HG02938 (cell line): ENCODE measurements around the gene DLEC1.
"Not testable (repeated sequence)": the region's sequence is repeated elsewhere in the genome, so short reads cannot be mapped to it uniquely, and the experiment has no call there.

Experiments used
- ATAC-seq: cut with Tn5 transposase; IDR thresholded peaks from one replicate; pipeline ENCODE4 v1.9.1; 2021; ENCODE audit warnings: mild to moderate bottlenecking, moderate library complexity; ENCODE audit not compliant: unreplicated experiment

The DLEC1 gene

GRCh38 chr3:38018296-38019266, 20.4 kb upstream of the DLEC1 start:
- no peak for ATAC-seq

GRCh38 chr3:38019658-38020341, 19.2 kb upstream of the DLEC1 start:
- no peak for ATAC-seq

- ATAC-seq: no peak
These were observed 18.7 kb upstream of the DLEC1 start for GRCh38 chr3:38020342-38020726.

GRCh38 chr3:38021196-38021595, 17.8 kb upstream of the DLEC1 start:
- ATAC-seq: no peak

GRCh38 chr3:38022301-38022700, 16.7 kb upstream of the DLEC1 start:
- no peak for ATAC-seq

- no peak for ATAC-seq
These were observed 15.9 kb upstream of the DLEC1 start for GRCh38 chr3:38022896-38023709.

- no peak for ATAC-seq
These were observed 12.2 kb upstream of the DLEC1 start for GRCh38 chr3:38026856-38027255.

- no peak for ATAC-seq
These were observed 11.2 kb upstream of the DLEC1 start for GRCh38 chr3:38027466-38028465.

GRCh38 chr3:38028621-38029361, 10.2 kb upstream of the DLEC1 start:
- no peak for ATAC-seq

GRCh38 chr3:38029400-38030125, 9.4 kb upstream of the DLEC1 start, which contains the start of gene PLCD1:
Gene PLCD1 (minus strand): TSS chr3:38029642. CDS start chr3:38029539, 103 bp downstream.
- no peak for ATAC-seq

- no peak for ATAC-seq
These were observed 8.6 kb upstream of the DLEC1 start for GRCh38 chr3:38030126-38031021.

GRCh38 chr3:38031022-38031994, 7.7 kb upstream of the DLEC1 start:
- no peak for ATAC-seq

- no peak for ATAC-seq
These were observed 6.6 kb upstream of the DLEC1 start for GRCh38 chr3:38032328-38032865.

GRCh38 chr3:38033586-38033985, 5.4 kb upstream of the DLEC1 start:
- ATAC-seq: not testable (repeated sequence)

GRCh38 chr3:38034335-38034734, 4.7 kb upstream of the DLEC1 start:
- not testable (repeated sequence) for ATAC-seq

- ATAC-seq: no peak
These were observed 2.7 kb upstream of the DLEC1 start for GRCh38 chr3:38036286-38036685.
